ENCODE data around the gene CLDN3.

DNA sequence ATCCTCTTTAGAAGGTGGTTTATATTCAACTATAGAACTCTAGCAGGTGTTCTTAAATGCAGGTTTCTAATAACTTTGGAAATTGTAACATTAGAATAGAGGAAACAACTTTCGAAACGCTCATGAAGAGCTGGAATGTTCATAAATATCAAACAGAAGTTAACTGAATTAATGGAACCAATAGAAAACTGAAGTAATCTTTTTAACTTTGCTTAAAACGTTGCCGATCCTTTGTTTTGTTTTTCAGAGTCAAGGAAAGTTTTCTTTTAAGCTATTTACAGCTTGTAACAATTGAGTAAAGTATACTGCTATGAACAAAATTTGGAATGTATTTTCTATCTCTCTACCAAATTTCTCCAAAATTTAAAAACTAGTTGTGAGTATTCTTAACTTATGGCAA is 19.0 kb upstream of the CLDN3 start:
- TF ChIP-seq, protein P1, sequence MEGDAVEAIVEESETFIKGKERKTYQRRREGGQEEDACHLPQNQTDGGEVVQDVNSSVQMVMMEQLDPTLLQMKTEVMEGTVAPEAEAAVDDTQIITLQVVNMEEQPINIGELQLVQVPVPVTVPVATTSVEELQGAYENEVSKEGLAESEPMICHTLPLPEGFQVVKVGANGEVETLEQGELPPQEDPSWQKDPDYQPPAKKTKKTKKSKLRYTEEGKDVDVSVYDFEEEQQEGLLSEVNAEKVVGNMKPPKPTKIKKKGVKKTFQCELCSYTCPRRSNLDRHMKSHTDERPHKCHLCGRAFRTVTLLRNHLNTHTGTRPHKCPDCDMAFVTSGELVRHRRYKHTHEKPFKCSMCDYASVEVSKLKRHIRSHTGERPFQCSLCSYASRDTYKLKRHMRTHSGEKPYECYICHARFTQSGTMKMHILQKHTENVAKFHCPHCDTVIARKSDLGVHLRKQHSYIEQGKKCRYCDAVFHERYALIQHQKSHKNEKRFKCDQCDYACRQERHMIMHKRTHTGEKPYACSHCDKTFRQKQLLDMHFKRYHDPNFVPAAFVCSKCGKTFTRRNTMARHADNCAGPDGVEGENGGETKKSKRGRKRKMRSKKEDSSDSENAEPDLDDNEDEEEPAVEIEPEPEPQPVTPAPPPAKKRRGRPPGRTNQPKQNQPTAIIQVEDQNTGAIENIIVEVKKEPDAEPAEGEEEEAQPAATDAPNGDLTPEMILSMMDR (IDR thresholded peaks at IDR 0.05): no peak
- no peak for TF ChIP-seq POLR2A (IDR thresholded peaks at IDR 0.05; ENCODE audit: low read depth)
